ENCODE measurements around the gene NOL6.

- TF ChIP-seq CTCF (conservative IDR thresholded peaks at IDR 0.05) (no peak), ZFX (IDR thresholded peaks at IDR 0.05) (no peak)
These were observed 2.4 kb downstream of the NOL6 start for GRCh38 chr9:33471361-33471760.
